Measurements from ENCODE around the gene IPMK. TPM values are rescaled to one million over a fixed set of nuclear protein-coding genes. Genes with fewer than 3 reads are reported as not detected.

The IPMK gene
- total and polyA plus RNA-seq, 2 donors (not counting 3 experiments of a cell fraction or from before 2014, with no cell fraction given): 1.4 to 8.1 TPM

- no peaks in the 10 kb centered on the region for H4K20me1 ChIP-seq (replicated peaks; ENCODE audit: control insufficient read depth, extremely low read depth, insufficient read depth, low read length)
- no peak overlapping the region for H3K9ac ChIP-seq (replicated peaks; ENCODE audit: extremely low read depth, insufficient read depth, low read length)
- H3K9me3 ChIP-seq (replicated peaks; ENCODE audit: control insufficient read depth, insufficient read depth, low read length): no peaks in the 10 kb centered on the region
- H2AFZ ChIP-seq (ENCODE audit: low read depth, low read length): no peak overlapping the region
- no peaks in the 10 kb centered on the region for H3K36me3 ChIP-seq (ENCODE audit: control insufficient read depth in 2 of 2, extremely low read depth in 1 of 2, insufficient read depth in 2 of 2, low read length in 2 of 2)
- H3K4me2 ChIP-seq (ENCODE audit: insufficient read depth, low read length): no peak overlapping the region
- H3K4me3 ChIP-seq (replicated peaks in 1 of 3; ENCODE audit: insufficient read depth in 1 of 3, low read depth in 1 of 3, low read length in 3 of 3): no peak overlapping the region
- no peaks in the 10 kb centered on the region for H3K9me1 ChIP-seq (replicated peaks; ENCODE audit: control insufficient read depth, extremely low read depth, insufficient read depth, low read length)
- intact Hi-C loops (cut with micrococcal nuclease) (no loop called here), dilution Hi-C loops (cut with MboI; ENCODE audit: extremely low pct_ligation_motif_present, low sequenced_read_pairs) (no loop called here)
- peaks cover 3 to 8% of the 10 kb centered on the region in 2 experiments for H3K27me3 ChIP-seq (ENCODE audit: control insufficient read depth in 2 of 2, insufficient read depth in 2 of 2, low read length in 2 of 2)
- DNase-seq (ENCODE audit: low read depth, low spot score) (no peak), FAIRE-seq (no peak)
- TF ChIP-seq POLR2A (IDR thresholded peaks at IDR 0.05; ENCODE audit: low read depth, low read length) (no peak), MAX (IDR thresholded peaks at IDR 0.05; ENCODE audit: insufficient read depth, insufficient read length) (no peak), GATA2 (IDR thresholded peaks at IDR 0.05; ENCODE audit: insufficient read depth, insufficient read length, low read depth, low read length) (no peak), POLR2AphosphoS5 (IDR thresholded peaks at IDR 0.05; ENCODE audit: insufficient read depth, low read depth, low read length) (no peak), MYC (IDR thresholded peaks at IDR 0.05; ENCODE audit: low read depth, low read length) (no peak), FOS (IDR thresholded peaks at IDR 0.05; ENCODE audit: borderline replicate concordance, insufficient read depth, low read length) (no peak), JUN (IDR thresholded peaks at IDR 0.05; ENCODE audit: borderline replicate concordance, insufficient read depth, insufficient read length, low read depth) (no peak), EZH2 (IDR thresholded peaks at IDR 0.05; ENCODE audit: borderline replicate concordance, low read depth, low read length, severe bottlenecking) (no peak), CTCF (IDR thresholded peaks at IDR 0.05; ENCODE audit: extremely low read depth in 1 of 2, insufficient read depth in 1 of 2, low read depth in 1 of 2, low read length in 2 of 2) (no peak)
- BruUV-seq (replicated peaks): no TSS peak
- CTCF ChIA-PET: interaction anchor here (0.8 to 2.2 kb wide), 2 partner anchors 18 to 120 kb away, joined by 3 to 5 read pairs; no protein-coding TSS in a partner anchor
- H3K4me1 ChIP-seq (ENCODE audit: control insufficient read depth, extremely low read depth, insufficient read depth, low read length): no peaks in the 10 kb centered on the region
- no peak overlapping the region for H3K27ac ChIP-seq (ENCODE audit: insufficient read depth, low read depth, low read length)
- no peaks in the 10 kb centered on the region for H3K79me2 ChIP-seq (ENCODE audit: control insufficient read depth, insufficient read depth, low read length)
- POLR2A ChIA-PET: no interaction called here
Measured at GRCh38 chr10:58171146-58171545, 96.5 kb downstream of the IPMK start.

Measured in endothelial cell of umbilical vein (primary cell).